ENCODE measurements around the gene CDKAL1.

The CDKAL1 gene

GRCh38 chr6:20906945-20907344, 372.7 kb downstream of the CDKAL1 start:
- no peaks in the 10 kb centered on the region for H3K79me2 ChIP-seq (ENCODE audit: insufficient read depth, low read length)
- H3K4me1 ChIP-seq (ENCODE audit: insufficient read depth, low read length, poor library complexity, severe bottlenecking): no peaks in the 10 kb centered on the region
- no peak overlapping the region for H3K4me2 ChIP-seq (ENCODE audit: low read depth, low read length, poor library complexity, severe bottlenecking)
- no peak overlapping the region for H2AFZ ChIP-seq (ENCODE audit: low read length)
- TF ChIP-seq CTCF (conservative IDR thresholded peaks at IDR 0.05; ENCODE audit: low read length): no peak
- TF ChIP-seq EZH2phosphoT487 (IDR thresholded peaks at IDR 0.05; ENCODE audit: borderline replicate concordance): no peak
- H3K9ac ChIP-seq (ENCODE audit: low read depth, low read length, poor library complexity, severe bottlenecking): no peak overlapping the region
- H3K27me3 ChIP-seq (ENCODE audit: insufficient read depth, low read length, poor library complexity, severe bottlenecking): no peaks in the 10 kb centered on the region
- no peaks in the 10 kb centered on the region for H3K9me2 ChIP-seq (replicated peaks; ENCODE audit: low read depth, low read length)
- H3F3A ChIP-seq (ENCODE audit: low read depth): no peaks in the 10 kb centered on the region
- H3K9me3 ChIP-seq (ENCODE audit: insufficient read depth, low read depth, low read length): no peaks in the 10 kb centered on the region; the same call in 1 of the 2 replicates
- no peak overlapping the region for H3K4me3 ChIP-seq (ENCODE audit: low read length, poor library complexity, severe bottlenecking)
- H3K36me3 ChIP-seq (ENCODE audit: insufficient read depth, low read length): no peaks in the 10 kb centered on the region; the same call in 1 of the 2 replicates
- no peaks in the 10 kb centered on the region for H4K20me1 ChIP-seq (ENCODE audit: insufficient read depth, low read length, poor library complexity, severe bottlenecking)

- H3K9ac ChIP-seq (ENCODE audit: low read depth, low read length, poor library complexity, severe bottlenecking): no peak overlapping the region
- no peaks in the 10 kb centered on the region for H3K79me2 ChIP-seq (ENCODE audit: insufficient read depth, low read length)
- no peaks in the 10 kb centered on the region for H3K9me2 ChIP-seq (replicated peaks; ENCODE audit: low read depth, low read length)
- no peak overlapping the region for H3K4me2 ChIP-seq (ENCODE audit: low read depth, low read length, poor library complexity, severe bottlenecking)
- H3K4me3 ChIP-seq (ENCODE audit: low read length, poor library complexity, severe bottlenecking): no peak overlapping the region
- H3K4me1 ChIP-seq (ENCODE audit: insufficient read depth, low read length, poor library complexity, severe bottlenecking): no peaks in the 10 kb centered on the region
- TF ChIP-seq EZH2phosphoT487 (IDR thresholded peaks at IDR 0.05; ENCODE audit: borderline replicate concordance) (no peak), CTCF (conservative IDR thresholded peaks at IDR 0.05; ENCODE audit: low read length) (no peak)
- H3K27me3 ChIP-seq (ENCODE audit: insufficient read depth, low read length, poor library complexity, severe bottlenecking): no peaks in the 10 kb centered on the region
- no peaks in the 10 kb centered on the region for H3F3A ChIP-seq (ENCODE audit: low read depth)
- H3K9me3 ChIP-seq (ENCODE audit: insufficient read depth, low read depth, low read length): no peaks in the 10 kb centered on the region; the same call in 1 of the 2 replicates
- H2AFZ ChIP-seq (ENCODE audit: low read length): no peak overlapping the region
- H3K36me3 ChIP-seq (ENCODE audit: insufficient read depth, low read length): no peaks in the 10 kb centered on the region; the same call in 1 of the 2 replicates
- H4K20me1 ChIP-seq (ENCODE audit: insufficient read depth, low read length, poor library complexity, severe bottlenecking): no peaks in the 10 kb centered on the region
These were observed 373.3 kb downstream of the CDKAL1 start for GRCh38 chr6:20907486-20908071.

- Histone ChIP-seq H3K9ac (ENCODE audit: low read depth, low read length, poor library complexity, severe bottlenecking) (no peak overlapping the region), H3K27me3 (ENCODE audit: insufficient read depth, low read length, poor library complexity, severe bottlenecking) (no peaks in the 10 kb centered on the region), H2AFZ (ENCODE audit: low read length) (no peak overlapping the region), H3K79me2 (ENCODE audit: insufficient read depth, low read length) (no peaks in the 10 kb centered on the region), H3K4me3 (ENCODE audit: low read length, poor library complexity, severe bottlenecking) (no peak overlapping the region), H3K9me3 (ENCODE audit: insufficient read depth, low read depth, low read length) (no peaks in the 10 kb centered on the region; the same call in 1 of the 2 replicates), H3K9me2 (replicated peaks; ENCODE audit: low read depth, low read length) (no peaks in the 10 kb centered on the region), H3K4me2 (ENCODE audit: low read depth, low read length, poor library complexity, severe bottlenecking) (no peak overlapping the region), H4K20me1 (ENCODE audit: insufficient read depth, low read length, poor library complexity, severe bottlenecking) (no peaks in the 10 kb centered on the region), H3F3A (ENCODE audit: low read depth) (no peaks in the 10 kb centered on the region), H3K4me1 (ENCODE audit: insufficient read depth, low read length, poor library complexity, severe bottlenecking) (no peaks in the 10 kb centered on the region), H3K36me3 (ENCODE audit: insufficient read depth, low read length) (peaks cover 6% of the 10 kb centered on the region; the same call in 1 of the 2 replicates)
- TF ChIP-seq EZH2phosphoT487 (IDR thresholded peaks at IDR 0.05; ENCODE audit: borderline replicate concordance) (no peak), CTCF (conservative IDR thresholded peaks at IDR 0.05; ENCODE audit: low read length) (no peak)
These were observed 375.4 kb downstream of the CDKAL1 start for GRCh38 chr6:20909621-20910020.
